NCI-H2029 (cell line): ENCODE results near the gene GABARAP.

Experiments used
- DNase-seq: peaks from one replicate; lab custom pipeline; 2025; lab: John Stamatoyannopoulos, UW

GABARAP gene

DNA sequence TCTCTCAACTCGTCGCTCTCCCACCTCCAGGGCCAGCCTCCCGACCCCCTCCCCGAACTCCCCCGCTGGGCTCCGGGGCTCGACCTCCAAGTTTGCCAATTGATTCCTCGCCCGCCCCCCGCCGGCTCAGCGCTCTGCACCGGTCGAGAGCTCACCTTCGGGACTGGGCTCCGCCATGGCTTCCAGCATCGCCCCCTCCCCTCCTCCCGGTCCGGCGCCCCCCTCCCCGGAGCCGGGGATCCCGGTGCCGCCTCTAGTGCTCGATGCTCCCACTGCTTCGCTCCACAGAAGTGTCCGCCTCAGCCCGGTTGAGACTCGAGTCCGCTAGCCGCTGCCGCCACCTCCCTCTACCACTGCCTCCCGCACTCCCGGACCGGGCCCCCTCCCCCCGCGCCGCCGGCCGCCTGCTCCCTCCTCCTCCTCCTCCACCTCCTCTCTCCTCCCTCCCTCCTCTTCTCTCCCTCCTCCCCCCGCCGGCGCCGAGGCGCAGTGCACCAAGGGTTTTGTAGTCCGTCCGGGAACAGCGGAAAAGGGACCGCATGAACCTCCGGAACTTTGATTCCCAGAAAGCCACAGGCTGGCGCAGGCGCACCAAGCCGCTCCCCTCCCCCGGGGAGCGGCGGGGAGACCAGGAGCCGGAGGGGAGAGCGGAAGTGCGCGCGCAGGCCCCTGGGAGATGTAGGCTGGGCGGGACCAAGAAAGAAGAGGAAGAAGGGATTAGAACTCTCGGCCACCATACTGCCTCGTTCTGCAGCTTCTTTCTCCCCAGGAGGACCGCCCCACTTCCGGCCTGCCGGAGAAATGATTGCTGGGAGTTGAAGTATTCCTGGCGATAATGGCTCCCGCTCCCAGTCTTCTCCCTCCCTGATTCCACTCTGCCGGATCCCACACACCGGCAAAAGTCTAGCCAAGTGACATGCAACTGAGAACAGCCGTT is 2.9 kb downstream of the GABARAP start, which contains the start of gene PHF23:
PHF23 (minus strand) TSS at position 367 of the 937 bp plus-strand sequence; CDS start at position 189, 178 bp downstream.
- peak; percentile 93 for DNase-seq

DNA sequence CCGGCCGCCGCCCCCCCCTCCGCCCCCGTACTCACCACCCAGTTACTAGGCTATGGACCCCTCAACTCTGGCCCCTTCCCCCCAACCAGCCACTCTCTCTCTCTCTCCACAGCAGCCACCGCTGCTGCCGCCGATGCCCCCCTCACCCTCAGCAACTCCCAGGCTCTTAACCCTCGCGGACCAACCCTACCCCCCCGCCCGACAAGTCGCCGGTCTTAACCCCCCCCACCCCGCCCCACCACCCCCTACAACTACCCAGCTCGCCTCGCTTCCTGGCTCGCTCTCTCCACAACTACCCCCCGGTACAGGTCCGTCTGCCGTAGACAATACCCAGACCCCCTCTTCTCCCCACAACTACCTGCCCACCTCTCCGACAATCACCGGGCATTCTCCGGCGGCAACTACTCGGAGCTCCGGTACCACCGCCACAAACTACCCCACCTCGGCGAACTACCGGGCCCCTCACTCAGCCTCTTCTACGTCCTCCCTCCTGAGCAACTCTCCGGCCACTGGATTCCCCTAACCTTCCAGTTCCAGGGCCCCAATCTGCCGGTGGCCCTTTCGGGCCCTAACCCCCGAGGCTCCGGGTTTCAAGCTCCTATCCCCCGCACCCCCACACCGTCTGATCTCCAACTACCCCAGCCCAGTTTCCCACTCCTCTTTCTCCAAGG is 3.7 kb downstream of the GABARAP start:
- DNase-seq: no peak

DNA sequence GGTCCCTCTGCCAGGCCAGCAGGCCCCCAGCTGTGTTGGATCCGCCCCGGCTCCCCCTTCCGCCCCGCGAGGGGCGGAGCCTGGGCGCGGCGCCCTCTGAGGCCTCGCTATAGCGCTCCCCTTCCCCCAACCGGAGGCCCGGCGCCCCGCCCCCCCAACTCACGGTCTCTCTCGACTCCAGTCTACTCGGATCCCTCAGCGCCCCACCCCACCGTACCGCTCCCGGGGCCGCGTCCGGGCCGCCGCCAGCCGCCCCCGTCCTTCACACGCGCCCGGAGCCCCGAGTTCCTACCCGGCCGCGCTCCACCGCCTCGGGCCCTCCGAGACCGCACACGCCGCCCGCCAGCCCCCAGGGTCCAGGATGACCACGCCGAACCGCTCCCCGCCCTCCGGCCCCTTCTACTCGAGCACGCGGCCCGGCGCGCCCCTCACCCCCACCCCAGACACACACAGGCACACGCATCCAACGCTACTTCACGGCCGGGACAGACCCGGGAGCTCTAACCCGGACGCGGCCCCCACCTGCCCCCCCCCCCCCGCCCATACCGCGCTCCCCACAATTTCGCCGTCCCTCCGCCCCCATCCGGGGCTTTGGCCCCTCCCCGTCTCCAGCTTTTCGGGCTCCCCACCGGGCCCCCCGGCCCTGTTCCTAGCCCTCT is 4.4 kb downstream of the GABARAP start:
- no peak for DNase-seq

DNA sequence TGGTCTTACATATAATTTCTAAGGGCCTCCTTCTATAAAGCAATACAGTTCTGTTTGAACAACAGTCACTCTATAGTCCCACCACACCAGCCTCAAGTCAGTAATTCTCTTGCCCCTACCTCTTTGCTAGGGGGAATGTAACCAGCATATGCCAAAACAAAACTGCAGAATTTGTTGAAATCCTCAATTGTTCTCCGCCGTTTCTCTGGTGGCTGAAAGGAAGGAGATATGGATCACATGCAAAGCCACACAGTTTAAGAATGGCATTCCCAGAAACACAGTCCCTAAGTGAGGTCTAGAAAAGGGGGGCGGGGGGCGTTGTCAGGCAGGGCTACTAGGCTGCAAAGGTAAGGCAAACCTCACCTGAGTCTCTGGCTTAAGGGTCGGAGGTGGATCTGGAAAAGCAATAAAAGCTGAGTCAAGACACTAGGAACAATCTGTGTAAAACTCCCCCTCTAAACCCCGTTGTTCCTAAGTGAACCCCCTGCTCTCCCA is 4.9 kb downstream of the GABARAP start:
- no peak for DNase-seq

DNA sequence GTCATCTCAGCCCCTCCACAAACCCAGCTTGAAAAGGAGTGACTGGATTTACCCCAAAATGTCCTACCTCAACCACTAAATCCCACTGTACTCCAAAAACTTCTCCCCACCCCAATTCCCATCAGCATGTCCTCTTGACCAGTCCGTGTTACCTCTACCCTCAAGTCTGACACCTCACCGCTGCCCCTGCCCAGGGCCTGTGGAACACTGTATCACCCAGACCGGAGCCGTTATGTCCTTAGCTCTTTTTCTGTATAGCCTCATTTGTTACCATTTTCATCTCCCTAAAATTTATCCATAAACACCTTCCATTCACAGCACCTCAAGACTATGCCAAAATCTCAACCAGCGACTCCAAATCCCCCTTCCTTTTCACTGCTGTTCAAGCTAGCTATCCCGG is 5.4 kb downstream of the GABARAP start:
- DNase-seq: no peak

DNA sequence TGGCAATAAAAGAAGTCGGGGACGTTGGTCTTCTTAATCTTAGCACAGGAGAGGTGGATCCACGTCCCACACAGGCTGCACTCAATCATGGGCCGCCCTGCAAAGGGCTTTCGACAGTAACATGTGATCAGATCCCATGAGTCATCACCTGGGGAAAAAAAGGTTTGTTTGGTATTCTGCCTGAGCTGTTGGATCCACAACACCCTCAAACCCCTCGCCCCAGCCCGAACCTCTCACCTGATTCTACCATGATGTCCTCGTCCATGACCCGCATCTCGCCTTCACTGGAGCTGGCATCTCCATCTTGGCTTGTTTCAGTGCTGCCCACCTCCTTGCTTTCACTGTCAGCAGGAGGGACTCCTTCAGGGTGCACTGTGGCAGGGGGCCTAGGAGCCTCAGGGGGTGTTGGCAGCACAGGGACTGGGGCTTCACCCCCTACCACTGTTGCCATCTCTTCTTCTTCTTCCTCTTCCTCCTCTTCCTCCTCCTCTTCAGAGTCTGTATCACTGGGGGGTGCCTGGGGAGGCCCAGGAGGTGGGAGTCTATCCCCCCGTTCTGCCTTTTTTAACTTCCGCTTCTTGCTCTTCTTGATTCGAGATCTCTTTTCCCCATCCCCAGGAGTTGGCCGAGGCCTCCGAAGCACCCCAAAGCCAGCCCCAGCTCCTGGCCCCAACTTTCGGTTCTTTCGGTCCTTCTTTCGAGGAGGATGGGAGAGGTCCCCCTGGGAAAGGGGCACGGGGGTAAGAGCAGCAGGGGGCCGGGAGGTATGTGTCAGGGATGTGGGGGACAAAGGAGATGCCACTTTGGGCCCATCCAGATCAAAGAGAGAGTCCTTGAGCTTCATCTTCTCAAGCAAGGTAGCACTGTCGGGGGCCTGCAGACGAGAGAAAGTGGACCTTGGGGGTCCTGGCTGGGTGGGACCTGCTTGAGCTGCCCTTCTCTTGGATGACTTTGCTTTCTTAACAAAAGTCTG is 6.3 kb downstream of the GABARAP start:
- no peak for DNase-seq

DNA sequence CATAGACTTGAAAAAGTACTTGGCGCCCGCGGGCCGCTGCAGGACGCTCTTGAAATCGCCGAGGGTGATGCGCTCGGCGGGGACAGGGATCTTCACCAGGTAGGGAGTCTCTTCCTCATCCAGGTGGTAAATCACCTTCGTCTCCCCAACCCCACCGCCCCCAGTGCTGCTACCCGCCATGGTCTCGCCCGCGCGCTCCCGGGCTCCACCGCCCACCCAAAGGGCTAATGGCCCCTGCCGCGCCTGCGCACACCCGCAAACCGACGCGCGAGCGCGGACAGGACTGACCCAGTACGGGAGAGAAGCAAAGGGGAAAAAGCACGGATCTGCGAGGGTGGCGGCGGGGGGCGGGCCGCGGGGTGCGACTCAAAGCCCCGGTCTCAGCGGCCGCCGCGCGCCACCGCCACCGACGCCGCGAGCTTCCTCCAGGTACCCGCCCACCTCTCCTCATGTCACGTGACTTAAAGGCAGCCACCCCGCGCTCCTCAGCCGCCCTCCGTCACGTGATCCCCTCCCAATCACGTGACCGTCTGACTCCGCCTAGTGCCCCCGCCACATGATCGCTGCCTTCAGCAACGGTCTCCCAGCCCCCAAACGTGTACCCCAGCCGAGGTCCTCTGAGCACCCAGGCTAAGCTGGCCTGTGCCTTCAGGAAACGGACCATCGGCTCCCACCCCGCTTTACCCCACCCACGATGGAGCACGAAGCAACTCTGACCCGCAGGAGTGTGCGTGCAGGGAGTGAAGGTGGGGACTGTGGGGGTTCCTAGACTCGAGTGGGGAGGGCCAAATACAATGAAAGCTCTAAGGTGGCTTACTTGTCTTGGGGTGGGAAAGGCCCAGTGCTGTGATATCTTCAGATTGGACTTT is 7.9 kb downstream of the GABARAP start, which contains the start of gene DVL2:
DVL2 (minus strand) TSS at position 435 of the 869 bp plus-strand sequence; CDS start at position 180, 255 bp downstream.
- DNase-seq: peak; percentile 78

DNA sequence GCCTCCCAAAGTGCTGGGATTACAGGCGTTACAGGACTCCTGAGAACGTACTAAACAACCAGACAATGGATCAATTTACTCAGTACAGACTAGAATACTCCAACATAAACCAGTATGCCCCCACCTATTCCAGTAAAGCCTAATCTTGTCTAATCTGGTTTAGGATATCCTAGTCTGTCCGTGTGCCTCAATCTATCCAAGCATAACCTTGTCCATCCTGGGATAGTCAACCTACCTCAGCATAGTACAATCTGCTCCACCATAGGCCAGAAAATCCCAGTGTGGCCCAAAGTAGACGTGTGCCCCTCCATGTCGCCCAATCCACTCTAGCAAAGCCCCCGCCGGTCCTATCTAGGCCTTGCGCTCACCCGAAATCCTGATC is 8.6 kb downstream of the GABARAP start:
- no peak for DNase-seq

DNA sequence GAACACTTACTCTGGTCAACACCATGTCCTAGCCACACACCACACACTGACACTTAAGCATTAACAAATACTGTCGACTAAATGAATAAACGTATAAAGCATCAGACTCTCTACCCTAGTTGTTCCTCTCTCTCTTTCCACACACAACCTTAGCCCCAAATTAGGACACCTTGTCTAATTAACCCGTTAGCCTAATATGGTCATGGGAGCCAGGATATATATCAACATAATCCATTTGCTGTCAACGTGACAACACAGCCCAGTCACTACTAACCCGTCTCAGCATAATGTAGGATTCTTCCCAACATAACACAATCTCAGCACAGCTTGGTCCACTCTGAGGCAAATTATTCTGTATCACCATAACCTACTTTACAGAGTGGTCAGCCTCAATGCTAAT is 10.1 kb downstream of the GABARAP start:
- no peak for DNase-seq

DNA sequence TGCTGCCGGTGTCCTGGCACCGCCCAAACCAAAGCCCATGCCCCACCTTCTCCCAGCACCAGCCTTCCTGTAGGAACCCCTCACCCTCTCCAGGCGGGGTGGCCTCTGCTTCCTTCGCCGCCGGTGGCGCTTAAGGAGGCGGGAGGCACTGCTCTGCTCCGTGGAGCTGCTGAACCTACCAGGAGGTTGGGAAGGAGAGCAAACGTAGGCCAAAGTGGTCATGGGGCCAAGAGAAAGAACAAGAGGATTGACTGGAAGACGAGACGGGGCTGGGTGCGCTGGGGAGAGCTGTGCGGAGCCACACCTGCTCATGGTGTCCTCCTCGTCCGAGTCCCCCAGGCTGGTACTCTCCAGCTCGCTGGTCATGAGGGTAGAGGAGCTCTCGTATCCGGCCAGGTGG is 12.7 kb downstream of the GABARAP start:
- no peak for DNase-seq

DNA sequence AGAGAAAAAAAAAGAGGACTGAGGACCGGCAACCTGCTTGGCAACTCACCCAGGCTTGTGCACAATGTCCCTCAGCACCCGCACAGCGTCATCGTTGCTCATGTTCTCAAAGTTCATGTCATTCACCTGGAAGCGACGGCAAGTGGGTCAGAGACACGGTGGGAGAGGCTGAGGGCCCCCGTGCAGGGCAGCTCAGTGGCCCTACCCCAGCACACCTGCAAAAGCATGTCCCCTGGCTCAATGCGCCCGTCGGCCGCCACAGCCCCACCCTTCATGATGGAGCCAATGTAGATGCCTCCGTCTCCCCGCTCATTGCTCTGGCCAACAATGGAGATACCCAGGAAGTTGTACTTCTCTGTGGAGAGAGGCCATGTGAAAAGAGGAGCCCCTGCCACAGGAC is 13.3 kb downstream of the GABARAP start:
- no peak for DNase-seq

DNA sequence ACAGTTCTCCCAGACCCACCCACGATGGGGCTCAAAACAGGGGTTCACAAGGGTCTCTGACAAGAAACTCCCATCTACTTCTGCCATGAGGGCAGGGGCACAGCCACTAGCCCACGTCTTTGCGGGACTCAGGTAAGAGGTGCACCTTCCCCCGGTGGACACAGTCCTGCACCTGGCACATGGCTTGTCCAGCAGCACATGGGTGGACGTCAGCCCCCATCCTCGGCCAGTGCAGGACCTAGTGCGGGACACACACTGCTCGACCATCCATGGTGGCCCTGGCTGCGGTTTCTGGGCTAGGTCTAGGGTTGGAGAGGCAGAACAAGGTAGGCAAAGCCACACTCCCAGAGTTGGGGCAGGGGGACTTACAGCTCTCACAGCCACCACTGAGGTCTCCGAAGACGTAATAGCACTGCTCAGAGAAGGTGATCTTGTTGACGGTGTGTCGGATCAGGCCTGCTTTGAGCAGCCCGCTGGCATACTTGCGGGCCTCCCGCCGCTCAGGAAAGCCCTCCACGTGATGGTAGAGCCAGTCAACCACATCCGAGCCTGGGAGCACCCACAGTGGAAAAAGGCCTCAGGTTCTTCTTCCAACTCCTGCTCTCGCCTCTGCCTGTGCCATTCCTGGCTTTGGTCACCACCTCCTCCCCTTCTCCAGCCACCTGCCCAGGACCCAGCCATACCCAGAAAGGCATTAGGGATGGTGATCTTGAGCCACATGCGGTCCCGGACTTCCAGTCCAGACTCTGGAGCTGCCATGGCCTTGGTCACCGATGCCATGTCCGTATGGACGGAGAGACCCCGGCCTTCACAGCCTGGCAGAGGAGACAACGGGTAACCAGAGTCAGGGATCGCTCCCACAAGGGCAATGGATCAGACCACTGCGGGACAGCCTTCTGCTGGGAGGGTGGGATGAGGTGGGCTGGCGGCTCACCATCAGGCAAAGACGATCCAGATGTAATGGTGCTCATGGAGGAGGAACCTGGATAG is 15.2 kb downstream of the GABARAP start:
- DNase-seq: no peak

DNA sequence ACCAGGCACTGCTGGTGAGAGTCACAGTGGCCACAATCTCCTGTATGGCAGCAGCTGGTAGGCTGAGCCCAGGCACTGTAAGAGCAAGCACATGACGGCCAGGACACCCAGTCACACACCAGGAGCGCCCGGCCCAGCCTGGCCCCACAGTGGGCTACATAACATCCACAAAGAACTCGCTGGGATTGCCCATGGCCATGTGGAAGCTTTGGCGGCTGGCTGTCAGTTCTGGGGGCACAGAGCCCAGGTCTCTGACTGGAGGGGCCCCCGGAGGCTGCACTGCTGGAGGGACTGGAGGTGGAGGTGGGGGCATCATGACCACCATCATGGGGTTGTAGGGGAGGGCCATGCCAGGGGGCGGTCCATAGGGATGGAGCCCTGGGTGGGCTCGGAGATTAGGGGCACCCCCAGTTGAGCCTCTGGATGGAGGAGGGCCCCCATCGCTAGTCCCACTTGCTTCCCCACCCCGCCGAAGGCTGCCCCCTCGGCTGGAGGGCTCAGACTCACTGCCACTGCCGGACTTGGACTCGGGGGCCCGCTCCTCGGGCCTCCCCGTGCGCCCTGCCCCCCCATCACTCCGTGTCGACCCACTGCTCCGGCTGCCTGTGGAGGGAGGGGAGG is 16.4 kb downstream of the GABARAP start:
- no peak for DNase-seq

DNA sequence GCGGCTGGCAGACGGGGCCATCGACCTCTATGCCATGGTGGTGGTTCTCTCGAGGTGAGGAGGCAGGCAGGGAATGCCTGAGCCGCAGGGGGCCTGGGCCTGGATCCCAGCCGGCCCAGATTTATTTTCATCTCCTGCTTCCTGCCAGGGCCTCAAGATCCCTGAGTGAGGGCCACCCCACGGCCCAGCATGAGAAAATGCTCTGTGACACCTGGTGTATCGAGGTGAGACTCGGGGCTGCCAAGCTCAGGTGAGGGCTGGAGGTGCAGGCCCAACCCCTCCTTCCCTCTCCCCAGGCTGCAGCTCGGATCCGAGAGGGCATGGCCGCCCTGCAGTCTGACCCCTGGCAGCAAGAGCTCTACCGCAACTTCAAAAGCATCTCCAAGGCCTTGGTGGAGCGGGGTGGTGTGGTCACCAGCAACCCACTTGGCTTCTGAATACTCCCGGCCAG is 17.6 kb downstream of the GABARAP start:
- DNase-seq: no peak

DNA sequence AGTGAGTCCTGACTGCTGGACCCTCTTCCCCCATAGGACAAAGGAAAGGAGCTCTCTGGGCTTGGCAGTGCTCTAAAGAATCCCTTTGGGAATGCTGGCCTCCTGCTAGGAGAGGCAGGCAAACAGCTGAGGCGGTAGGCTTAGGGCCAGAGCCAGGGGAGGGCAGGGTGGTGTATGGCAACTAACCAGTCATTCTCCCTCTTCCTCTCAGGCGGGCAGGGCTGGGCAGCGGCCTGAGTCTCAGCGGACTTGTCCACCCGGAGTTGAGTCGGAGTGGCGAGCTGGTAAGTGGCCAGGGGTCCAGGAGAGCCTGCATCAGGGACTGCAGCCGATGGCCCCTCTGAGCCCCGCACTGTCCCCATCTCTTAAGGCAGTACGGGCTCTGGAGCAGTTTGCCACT is 18.1 kb downstream of the GABARAP start:
- no peak for DNase-seq

DNA sequence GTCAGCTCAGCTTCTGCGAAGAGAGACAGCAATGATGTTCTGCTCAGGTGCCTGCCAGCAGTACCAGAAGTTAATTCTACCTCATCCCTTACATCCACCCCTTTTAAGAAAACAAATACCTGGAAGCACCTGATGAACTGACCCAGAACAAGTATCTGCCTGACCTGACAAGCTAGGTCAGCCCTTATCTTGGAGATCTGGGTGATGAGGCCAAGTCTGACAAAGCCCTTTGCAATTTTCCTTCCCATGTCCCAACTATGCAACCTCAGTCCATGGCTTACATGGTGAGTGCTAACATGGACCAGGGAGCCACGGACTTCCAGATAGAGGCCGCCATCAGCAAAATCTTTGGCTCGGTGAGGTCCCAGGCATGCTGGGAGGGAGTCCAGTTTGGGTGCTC is 18.9 kb downstream of the GABARAP start:
- DNase-seq: no peak

DNA sequence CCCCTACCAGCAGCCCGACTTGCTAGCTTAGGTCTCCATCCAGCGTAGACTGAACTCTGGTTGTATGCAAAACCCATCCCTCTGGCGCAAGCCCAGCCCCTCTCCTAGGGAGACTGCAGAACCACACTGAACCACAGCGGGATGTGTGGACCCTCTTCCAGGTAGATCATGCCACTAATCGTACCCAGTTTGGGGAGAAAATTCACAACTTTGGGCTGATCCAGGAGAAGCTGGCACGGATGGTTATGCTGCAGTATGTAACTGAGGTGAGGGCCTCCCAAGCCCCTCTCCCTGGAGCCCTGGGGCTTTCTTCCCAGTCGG is 19.3 kb downstream of the GABARAP start:
- DNase-seq: no peak

DNA sequence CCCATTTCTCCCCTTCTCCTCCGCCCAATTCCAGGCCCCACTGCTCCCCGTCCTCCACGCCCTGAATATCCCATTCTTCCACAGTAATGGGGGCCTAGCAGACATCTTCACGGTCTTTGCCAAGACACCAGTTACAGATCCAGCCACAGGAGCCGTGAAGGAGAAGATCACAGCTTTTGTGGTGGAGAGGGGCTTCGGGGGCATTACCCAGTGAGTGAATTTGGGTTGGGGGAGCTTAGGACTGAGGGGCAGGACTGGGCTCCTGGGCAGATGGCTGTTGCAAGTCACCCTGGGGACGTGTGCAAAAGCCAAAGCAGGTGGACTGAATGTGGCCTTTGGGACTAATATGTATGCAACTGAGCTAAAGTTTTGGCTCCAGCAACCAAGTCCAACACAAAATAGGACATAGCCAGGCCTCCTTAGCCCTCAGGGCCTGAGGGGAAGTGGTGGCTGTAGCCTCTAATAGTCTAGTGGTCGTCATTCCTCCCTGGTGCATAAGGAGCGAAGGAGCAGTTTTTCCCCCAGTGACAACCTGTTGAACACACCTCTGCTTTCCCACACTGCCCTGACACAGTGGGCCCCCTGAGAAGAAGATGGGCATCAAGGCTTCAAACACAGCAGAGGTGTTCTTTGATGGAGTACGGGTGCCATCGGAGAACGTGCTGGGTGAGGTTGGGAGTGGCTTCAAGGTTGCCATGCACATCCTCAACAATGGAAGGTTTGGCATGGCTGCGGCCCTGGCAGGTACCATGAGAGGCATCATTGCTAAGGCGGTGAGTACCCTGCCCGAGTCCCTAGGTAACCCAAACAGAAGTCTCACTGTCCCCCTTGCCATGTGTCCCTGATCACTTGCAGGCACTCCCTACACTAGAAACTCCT is 19.9 kb downstream of the GABARAP start:
- no peak for DNase-seq
